ENCODE results near the gene GAL3ST1. TPM values are rescaled to one million over a fixed set of nuclear protein-coding genes. Genes with fewer than 3 reads are reported as not detected.

The GAL3ST1 gene
- polyA plus RNA-seq, 12 donors, result 3.1 to 11.7 (median 5.2) TPM; not detected in 2

Other genes starting within 250 kb of the GAL3ST1 start
- gene TBC1D10A, start 247.7 kb downstream of the GAL3ST1 start, polyA plus RNA-seq (ENCODE audit: insufficient read length in 12 of 12), result 10 to 100 TPM in 2 of 12 donors, 1 to 10 TPM in 9, not detected in 1; 4.6 to 16.9 (median 6.4) TPM
- 100 to 1,000 TPM in 1 of 12 donors, 10 to 100 TPM in 10, not detected in 1; 49.9 to 189 (median 71.6) TPM for gene SF3A1, start 217.8 kb downstream of the GAL3ST1 start, polyA plus RNA-seq (ENCODE audit: insufficient read length in 12 of 12)
- gene CCDC157, start 217.7 kb downstream of the GAL3ST1 start, polyA plus RNA-seq (ENCODE audit: insufficient read length in 12 of 12), result 1 to 10 TPM in 8 of 12 donors, under 1 TPM in 2, not detected in 2; 0.69 to 3.5 (median 1.1) TPM
- 100 to 1,000 TPM in 1 of 12 donors, 10 to 100 TPM in 8, 1 to 10 TPM in 3; 5.4 to 297 (median 11.3) TPM for gene RNF215, start 187.3 kb downstream of the GAL3ST1 start, polyA plus RNA-seq (ENCODE audit: insufficient read length in 12 of 12)
- 1 to 10 TPM in 10 of 12 donors, not detected in 2; 1.1 to 4.3 (median 2.1) TPM for gene SEC14L2, start 177.6 kb downstream of the GAL3ST1 start, polyA plus RNA-seq (ENCODE audit: insufficient read length in 12 of 12)
- 1 to 10 TPM in 10 of 12 donors, not detected in 2; 3.2 to 6.2 (median 5.0) TPM for gene MTFP1, start 148.9 kb downstream of the GAL3ST1 start, polyA plus RNA-seq (ENCODE audit: insufficient read length in 12 of 12)
- not detected for gene SEC14L3, start 102.6 kb downstream of the GAL3ST1 start, polyA plus RNA-seq (ENCODE audit: insufficient read length in 12 of 12)
- under 1 TPM in 10 of 12 donors, not detected in 2; 0.08 to 0.45 (median 0.15) TPM for gene SEC14L4, start 69.0 kb downstream of the GAL3ST1 start, polyA plus RNA-seq (ENCODE audit: insufficient read length in 12 of 12)
- gene SEC14L6, start 27.9 kb downstream of the GAL3ST1 start, polyA plus RNA-seq (ENCODE audit: insufficient read length in 12 of 12), result under 1 TPM in 10 of 12 donors, not detected in 2; 0.12 to 0.51 (median 0.29) TPM
- gene PES1, start 17.2 kb upstream of the GAL3ST1 start, polyA plus RNA-seq (ENCODE audit: insufficient read length in 12 of 12), result 10 to 100 TPM in 11 of 12 donors, not detected in 1; 40.9 to 58.0 (median 44.8) TPM
- gene TCN2, start 32.5 kb upstream of the GAL3ST1 start, polyA plus RNA-seq (ENCODE audit: insufficient read length in 12 of 12), result 10 to 100 TPM in 5 of 12 donors, 1 to 10 TPM in 5, not detected in 2; 6.7 to 14.6 (median 10.2) TPM
- 1 to 10 TPM in 10 of 12 donors, not detected in 2; 1.6 to 4.6 (median 2.1) TPM for gene SLC35E4, start 61.1 kb upstream of the GAL3ST1 start, polyA plus RNA-seq (ENCODE audit: insufficient read length in 12 of 12)
- gene DUSP18, start 93.2 kb upstream of the GAL3ST1 start, polyA plus RNA-seq (ENCODE audit: insufficient read length in 12 of 12), result 1 to 10 TPM in 10 of 12 donors, not detected in 2; 3.0 to 7.1 (median 4.0) TPM
- 10 to 100 TPM in 2 of 12 donors, 1 to 10 TPM in 9, not detected in 1; 4.0 to 26.3 (median 5.6) TPM for gene OSBP2, start 120.2 kb upstream of the GAL3ST1 start, polyA plus RNA-seq (ENCODE audit: insufficient read length in 12 of 12)

Measured in muscle of arm (tissue), 12 donors.